ENCODE measurements around the gene TNS1. TPM values are rescaled to one million over a fixed set of nuclear protein-coding genes. Genes with fewer than 3 reads are reported as not detected.

Gene TNS1
- total RNA-seq, 1 donor from 2014 or later, result 219 TPM

- H3K4me2 ChIP-seq (ENCODE audit: low read length), result peak overlapping the region; percentile 15
- peaks cover 65% of the 10 kb centered on the region for H3K4me1 Mint-ChIP-seq (ENCODE audit: low read depth, unreplicated experiment)
- H3K9ac ChIP-seq (ENCODE audit: low read length), result no peak overlapping the region
- no peak overlapping the region for H3K4me3 ChIP-seq (ENCODE audit: insufficient read depth, low read depth, low read length)
- H3K9me3 ChIP-seq (ENCODE audit: insufficient read depth, low read depth, low read length), result no peaks in the 10 kb centered on the region
- H3K27me3 ChIP-seq (ENCODE audit: insufficient read depth, low read length), result no peaks in the 10 kb centered on the region
- H3K4me1 ChIP-seq (ENCODE audit: insufficient read depth, low read length), result peaks cover 31% of the 10 kb centered on the region
- peak overlapping the region; percentile 9 for H3K27ac Mint-ChIP-seq (ENCODE audit: unreplicated experiment)
- no peak overlapping the region for H3K4me3 Mint-ChIP-seq (ENCODE audit: unreplicated experiment)
- peaks cover 77% of the 10 kb centered on the region for H4K20me1 ChIP-seq (ENCODE audit: insufficient read depth, low read length)
- DNase-seq (ENCODE audit: low read depth), result no peak
- H3K79me2 ChIP-seq (ENCODE audit: insufficient read depth, low read length), result peaks cover 97% of the 10 kb centered on the region
- peaks cover 24% of the 10 kb centered on the region for H3K36me3 Mint-ChIP-seq (ENCODE audit: low read depth, unreplicated experiment)
- no peak overlapping the region for H3K27ac ChIP-seq (ENCODE audit: low read depth, low read length)
- no peak for TF ChIP-seq CTCF (IDR thresholded peaks at IDR 0.05; ENCODE audit: insufficient read depth, low read depth, low read length)
- TF ChIP-seq EZH2 (IDR thresholded peaks at IDR 0.05; ENCODE audit: insufficient read depth, low read length), result no peak
- H3K36me3 ChIP-seq (ENCODE audit: insufficient read depth, low read length), result peaks cover 18% of the 10 kb centered on the region
- peak; percentile 17 for FAIRE-seq
- H3K9me3 Mint-ChIP-seq (ENCODE audit: unreplicated experiment), result no peaks in the 10 kb centered on the region
- no peak overlapping the region for H2AFZ ChIP-seq (ENCODE audit: low read depth, low read length)
- no peaks in the 10 kb centered on the region for H3K27me3 Mint-ChIP-seq (ENCODE audit: low read depth, unreplicated experiment)
Measured at GRCh38 chr2:217911283-217912097, 91.3 kb downstream of the TNS1 start.

GRCh38 chr2:217910875-217911212 is 92.0 kb downstream of the TNS1 start:
- no peak overlapping the region for H3K9ac ChIP-seq (ENCODE audit: low read length)
- FAIRE-seq, result no peak

More at GRCh38 chr2:217910875-217911212, 92.0 kb downstream of the TNS1 start:
- Mint-ChIP-seq H3K4me1 (ENCODE audit: low read depth, unreplicated experiment) (peaks cover 59% of the 10 kb centered on the region), H3K36me3 (ENCODE audit: low read depth, unreplicated experiment) (peaks cover 22% of the 10 kb centered on the region), H3K9me3 (ENCODE audit: unreplicated experiment) (no peaks in the 10 kb centered on the region), H3K4me3 (ENCODE audit: unreplicated experiment) (no peak overlapping the region), H3K27ac (ENCODE audit: unreplicated experiment) (no peak overlapping the region), H3K27me3 (ENCODE audit: low read depth, unreplicated experiment) (no peaks in the 10 kb centered on the region)
- Histone ChIP-seq H3K4me1 (ENCODE audit: insufficient read depth, low read length) (peaks cover 31% of the 10 kb centered on the region), H3K4me3 (ENCODE audit: insufficient read depth, low read depth, low read length) (no peak overlapping the region), H3K27me3 (ENCODE audit: insufficient read depth, low read length) (no peaks in the 10 kb centered on the region), H3K79me2 (ENCODE audit: insufficient read depth, low read length) (peaks cover 93% of the 10 kb centered on the region), H2AFZ (ENCODE audit: low read depth, low read length) (no peak overlapping the region), H3K9me3 (ENCODE audit: insufficient read depth, low read depth, low read length) (no peaks in the 10 kb centered on the region), H3K27ac (ENCODE audit: low read depth, low read length) (no peak overlapping the region), H3K4me2 (ENCODE audit: low read length) (no peak overlapping the region), H3K36me3 (ENCODE audit: insufficient read depth, low read length) (peaks cover 18% of the 10 kb centered on the region), H4K20me1 (ENCODE audit: insufficient read depth, low read length) (peaks cover 82% of the 10 kb centered on the region)
- TF ChIP-seq CTCF (IDR thresholded peaks at IDR 0.05; ENCODE audit: insufficient read depth, low read depth, low read length) (no peak), EZH2 (IDR thresholded peaks at IDR 0.05; ENCODE audit: insufficient read depth, low read length) (no peak)
- DNase-seq (ENCODE audit: low read depth), result no peak
